ENCODE results near the gene ASTN1. TPM values are rescaled to one million over a fixed set of nuclear protein-coding genes. Genes with fewer than 3 reads are reported as not detected.

ASTN1 gene
- total RNA-seq, 1 experiment from 2014 or later: not detected

DNA sequence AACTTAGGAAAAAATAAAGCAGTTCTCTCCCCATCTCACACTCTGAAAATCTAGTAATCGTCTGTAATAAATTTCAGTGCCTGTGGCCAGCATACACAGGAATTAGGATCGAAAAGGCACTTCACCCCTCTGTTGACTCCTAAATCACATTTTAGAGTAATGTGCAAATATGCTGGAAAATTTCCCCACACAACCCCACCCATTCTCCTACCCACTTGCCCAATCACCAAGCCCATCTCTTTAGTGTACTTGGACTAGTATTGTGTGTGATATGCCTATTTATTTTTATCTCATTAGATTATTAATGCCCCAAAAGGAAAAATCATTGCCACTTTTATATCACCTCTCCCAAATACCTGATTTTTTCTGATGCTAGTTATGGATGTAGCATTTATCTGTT lies 323.3 kb downstream of the ASTN1 start:
- no peak for DNase-seq (ENCODE audit: low spot score)

DNA sequence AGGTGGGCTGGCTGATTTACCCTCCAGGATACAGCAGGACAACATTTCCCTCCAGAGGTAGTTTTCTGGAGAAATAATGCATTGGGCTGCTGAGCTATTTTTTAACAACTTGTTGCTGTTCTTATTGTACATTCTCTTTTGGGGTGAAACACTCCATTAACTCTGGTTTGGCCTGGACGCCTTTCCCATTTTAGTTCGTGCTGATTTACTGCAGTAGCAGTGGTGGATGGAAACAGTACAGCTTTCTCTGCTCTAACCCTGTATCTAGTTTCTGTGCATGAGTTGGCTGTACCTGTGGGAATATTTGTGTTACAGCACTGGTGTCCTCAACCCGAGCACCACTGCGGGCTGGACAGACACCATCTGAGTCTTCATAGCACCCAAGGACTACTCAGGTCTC lies 325.3 kb downstream of the ASTN1 start:
- DNase-seq (ENCODE audit: low spot score): no peak

DNA sequence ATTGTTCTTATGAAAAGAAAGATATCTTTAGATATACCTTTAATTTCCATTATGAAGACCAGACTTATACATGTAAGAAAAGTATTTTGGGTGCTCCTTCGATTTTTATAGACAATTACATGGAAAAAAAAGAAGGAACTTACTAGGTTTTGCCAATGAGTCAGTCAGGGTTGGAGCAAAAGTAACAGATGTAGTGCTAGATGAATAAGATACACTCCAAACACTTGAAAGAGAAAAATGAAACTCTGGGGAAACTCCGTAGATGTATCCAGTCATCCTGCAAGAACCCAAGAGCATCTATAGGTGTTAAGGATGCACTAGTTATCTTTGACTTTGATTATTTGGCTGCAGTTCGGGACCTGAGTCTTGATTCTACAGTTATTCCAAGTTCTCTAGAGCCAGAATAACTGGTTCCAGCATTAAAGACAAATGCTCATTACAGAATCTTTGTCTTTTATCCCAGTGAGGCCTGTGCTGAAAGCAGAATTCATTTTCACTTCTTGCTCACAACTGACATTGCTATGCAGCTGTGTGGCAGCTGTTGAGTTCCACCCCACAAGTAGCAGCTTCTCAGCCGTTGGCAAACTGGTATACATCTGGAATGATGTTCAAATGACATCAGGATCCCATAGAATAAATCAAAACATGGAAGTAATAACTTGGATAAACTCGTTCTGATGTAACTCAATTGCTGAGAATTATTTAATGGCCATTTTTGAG lies 326.1 kb downstream of the ASTN1 start:
- DNase-seq (ENCODE audit: low spot score): no peak

DNA sequence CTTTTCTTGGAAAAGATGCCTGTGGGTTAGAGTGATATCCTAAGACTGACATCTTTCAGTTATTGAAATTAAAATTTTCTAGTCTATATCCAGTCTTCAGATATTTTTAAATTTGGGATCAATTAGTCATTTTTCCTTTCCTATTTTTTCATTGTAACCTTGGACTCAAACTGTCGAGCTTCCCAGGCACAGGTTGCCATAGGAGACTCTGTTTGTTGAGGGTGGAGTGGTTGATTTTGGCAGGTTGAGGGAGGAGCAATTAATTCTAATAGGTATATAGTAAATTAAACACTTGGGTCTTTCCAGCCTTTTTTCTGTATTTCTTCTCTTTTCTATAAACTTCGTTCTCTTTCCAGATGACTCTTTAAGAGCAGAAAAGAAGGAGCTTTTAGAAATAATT lies 326.8 kb downstream of the ASTN1 start:
- DNase-seq (ENCODE audit: low spot score): no peak

DNA sequence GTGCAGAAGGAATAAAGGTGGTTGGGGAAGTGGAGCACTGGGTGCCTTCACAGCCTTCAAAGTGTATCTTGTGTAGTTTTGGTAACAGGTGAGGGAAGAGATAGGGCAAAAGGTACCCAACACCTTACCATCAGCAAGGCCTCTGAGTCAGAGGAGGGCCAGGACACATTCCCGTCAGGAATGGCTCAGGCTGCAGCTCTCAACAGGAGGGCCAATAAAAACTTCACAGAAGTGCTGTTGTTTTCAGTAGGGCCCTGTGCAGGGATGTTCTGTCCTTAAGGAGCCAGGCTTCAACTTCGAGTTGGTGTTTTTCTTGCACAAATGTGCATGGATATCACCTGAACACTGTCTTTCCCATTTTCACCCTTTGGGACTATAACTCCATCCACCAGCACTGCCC lies 333.4 kb downstream of the ASTN1 start:
- DNase-seq (ENCODE audit: low spot score): no peak

DNA sequence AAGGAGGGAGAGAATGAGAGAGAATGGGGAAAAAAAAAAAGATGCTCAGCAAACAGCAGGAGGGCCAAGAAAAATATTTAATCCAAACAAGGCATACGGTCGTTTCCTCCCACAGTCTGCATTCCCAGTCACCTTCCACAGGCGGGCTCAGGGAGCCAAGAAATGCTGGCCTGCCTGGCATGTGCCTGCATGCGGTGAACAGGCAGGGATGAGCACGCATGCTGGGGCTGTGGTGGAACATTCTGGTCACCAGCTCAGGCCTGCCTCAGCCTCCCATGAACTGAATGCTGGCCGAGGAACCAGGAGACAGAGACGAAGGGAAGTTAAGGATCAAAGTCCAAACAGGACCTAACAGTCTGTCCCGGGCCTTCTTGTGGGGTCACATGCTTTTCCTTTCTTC lies 335.3 kb downstream of the ASTN1 start:
- DNase-seq (ENCODE audit: low spot score): no peak

DNA sequence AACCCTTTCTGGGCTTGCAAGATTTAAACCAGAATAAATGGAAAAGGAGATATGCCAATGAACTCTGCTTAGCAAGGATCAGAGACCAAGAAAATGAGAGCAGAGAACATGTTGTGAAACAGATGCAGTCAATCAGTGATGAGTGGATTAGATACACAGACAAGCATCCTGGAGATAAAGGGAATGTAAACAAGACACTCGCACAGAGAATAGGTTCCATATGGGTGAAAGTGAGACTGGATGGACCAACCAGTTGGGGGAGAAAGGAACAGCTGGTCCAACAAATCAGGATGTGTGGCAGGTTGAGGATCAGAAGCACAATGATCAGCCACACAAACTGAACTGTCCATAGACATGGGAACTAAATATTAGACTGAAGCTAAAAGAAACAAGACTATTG lies 338.2 kb downstream of the ASTN1 start:
- DNase-seq (ENCODE audit: low spot score): no peak

DNA sequence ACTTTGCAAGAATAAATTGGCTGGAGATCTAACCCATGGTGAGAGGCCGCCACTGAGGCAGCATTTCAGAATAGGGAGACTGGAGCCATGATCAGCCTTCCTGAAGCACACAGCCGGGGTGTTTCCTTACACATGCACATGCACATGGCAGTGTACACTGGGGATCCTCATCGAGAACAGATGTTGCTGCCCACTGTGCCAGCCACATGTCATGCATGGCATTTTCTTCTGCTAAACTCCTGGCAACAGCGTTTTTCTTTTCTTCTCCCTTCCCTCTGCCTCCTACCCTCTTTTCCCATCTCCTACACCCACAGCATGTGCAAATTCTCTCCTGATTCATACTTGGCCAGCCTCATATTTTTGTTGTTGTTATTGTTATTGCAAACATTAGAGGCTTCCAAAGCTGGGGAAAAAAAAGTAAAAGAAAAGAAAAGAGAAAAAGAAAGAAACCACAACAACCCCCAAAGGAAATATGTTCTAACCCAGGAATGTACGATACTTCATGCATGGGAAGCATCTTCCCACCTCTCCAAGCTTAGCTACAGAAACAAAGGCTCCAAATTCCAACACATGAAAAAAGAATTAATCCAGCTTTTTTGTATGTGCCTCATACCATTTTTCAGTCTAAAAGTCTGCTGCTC lies 344.0 kb downstream of the ASTN1 start:
- no peak for DNase-seq (ENCODE audit: low spot score)

DNA sequence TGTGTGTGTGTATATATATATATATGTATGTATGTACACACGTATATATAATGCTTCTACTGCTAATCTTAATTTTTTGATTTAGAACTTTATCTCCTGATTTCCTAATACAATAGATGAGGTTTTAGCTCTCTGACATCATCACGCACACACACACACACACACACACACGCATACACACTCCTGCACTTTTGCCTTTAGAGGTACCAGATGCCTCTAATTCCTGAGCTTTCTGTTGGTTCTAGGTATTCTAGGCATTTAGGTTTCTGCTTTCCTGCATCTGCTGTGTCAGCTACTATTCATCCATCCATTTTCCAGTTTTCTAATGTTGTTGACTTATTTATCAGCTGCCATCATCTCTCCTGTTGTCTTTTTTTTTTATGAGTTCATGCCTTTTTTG lies 348.3 kb downstream of the ASTN1 start:
- no peak for DNase-seq (ENCODE audit: low spot score)

DNA sequence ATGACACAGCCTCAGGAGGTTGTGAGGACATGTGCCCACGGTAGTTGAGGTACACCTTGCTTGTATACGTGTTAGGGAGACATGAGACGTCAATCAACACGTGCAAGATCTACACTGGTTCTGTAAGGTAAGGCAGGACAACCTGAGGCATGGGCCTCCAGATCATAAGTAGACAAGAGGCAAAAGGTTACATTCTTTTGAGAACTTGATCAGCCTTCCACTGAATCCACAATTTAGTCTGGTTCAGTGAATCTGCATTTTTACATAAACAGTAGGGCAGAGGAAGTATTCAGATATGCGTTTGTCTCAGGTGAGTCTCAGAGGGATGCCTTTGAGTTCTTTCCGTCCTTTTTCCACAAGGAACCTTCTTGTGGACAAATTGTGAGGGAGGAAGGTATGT lies 348.9 kb downstream of the ASTN1 start:
- no peak for DNase-seq (ENCODE audit: low spot score)

DNA sequence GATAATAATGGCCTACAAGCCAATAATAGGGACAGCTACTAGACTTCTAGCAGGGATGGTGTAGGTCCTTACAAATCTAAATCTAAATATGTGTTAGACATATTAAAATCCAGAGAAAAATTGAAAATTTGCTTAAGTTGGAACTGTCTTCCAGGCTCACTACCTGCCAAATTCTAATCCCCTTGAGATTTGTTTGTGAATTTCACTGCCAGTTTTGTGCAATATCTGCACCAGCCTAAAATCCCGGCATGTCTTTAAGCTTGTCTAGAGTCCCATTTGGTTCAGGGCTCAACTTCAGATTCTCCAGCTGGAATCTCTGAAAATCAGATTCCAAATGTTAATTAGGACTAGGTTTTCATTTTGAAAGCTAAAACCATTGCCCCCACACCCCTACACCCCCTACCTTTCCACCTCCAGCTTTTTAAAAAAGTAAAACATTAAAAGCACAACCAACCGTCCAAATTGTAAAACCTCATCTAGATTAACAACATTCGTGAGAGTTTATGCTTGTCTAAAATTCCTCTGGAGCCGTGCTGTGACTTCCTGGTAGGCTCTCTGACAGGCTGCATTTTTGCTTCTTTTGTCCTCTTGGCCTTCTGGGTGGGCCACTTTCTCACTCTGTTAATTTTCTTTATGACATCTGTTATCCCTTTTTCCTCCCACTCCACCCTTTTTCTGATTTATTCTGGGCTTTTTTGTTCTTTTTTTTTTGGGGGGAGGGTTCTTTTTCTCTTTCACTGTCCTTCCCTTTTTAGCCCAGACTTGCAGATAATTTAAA lies 352.8 kb downstream of the ASTN1 start:
- no peak for DNase-seq (ENCODE audit: low spot score)

DNA sequence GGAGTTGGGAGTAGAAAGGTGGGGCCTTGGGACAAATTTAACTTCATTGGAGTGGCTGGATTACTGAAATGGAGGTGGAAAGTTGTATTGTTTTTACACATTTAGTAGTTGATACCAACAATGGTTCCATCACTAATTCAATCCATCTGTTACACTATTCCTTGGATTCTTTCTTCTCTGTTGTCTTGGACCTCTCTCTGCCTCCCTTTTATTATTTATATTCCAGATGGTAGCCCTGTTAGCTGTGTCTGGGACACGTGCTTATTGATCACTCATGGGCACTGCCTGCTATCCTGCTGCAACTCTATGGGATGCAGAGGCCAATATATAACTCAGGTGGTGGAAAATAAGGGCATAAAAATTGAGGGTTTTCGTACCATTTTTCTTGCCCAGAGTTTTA lies 355.2 kb downstream of the ASTN1 start:
- no peak for DNase-seq (ENCODE audit: low spot score)

Small RNA genes within 50 kb of the gene (small RNA-seq; reads per million reads assigned to genes)
- gene MIR488: not detected

Other genes with a start within 250 kb of the ASTN1 start
- not detected in 2 replicates for gene BRINP2, start 6.2 kb upstream of the ASTN1 start, total RNA-seq (2014; rRNA removed; shearing (Covaris generic))